ENCODE measurements around the gene GDF10. TPM values are rescaled to one million over a fixed set of nuclear protein-coding genes. Genes with fewer than 3 reads are reported as not detected.
A peak's percentile ranks its signal among the peaks of the same experiment; 100 is the strongest.

Gene GDF10, protein sequence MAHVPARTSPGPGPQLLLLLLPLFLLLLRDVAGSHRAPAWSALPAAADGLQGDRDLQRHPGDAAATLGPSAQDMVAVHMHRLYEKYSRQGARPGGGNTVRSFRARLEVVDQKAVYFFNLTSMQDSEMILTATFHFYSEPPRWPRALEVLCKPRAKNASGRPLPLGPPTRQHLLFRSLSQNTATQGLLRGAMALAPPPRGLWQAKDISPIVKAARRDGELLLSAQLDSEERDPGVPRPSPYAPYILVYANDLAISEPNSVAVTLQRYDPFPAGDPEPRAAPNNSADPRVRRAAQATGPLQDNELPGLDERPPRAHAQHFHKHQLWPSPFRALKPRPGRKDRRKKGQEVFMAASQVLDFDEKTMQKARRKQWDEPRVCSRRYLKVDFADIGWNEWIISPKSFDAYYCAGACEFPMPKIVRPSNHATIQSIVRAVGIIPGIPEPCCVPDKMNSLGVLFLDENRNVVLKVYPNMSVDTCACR
- not detected for total RNA-seq

DNA sequence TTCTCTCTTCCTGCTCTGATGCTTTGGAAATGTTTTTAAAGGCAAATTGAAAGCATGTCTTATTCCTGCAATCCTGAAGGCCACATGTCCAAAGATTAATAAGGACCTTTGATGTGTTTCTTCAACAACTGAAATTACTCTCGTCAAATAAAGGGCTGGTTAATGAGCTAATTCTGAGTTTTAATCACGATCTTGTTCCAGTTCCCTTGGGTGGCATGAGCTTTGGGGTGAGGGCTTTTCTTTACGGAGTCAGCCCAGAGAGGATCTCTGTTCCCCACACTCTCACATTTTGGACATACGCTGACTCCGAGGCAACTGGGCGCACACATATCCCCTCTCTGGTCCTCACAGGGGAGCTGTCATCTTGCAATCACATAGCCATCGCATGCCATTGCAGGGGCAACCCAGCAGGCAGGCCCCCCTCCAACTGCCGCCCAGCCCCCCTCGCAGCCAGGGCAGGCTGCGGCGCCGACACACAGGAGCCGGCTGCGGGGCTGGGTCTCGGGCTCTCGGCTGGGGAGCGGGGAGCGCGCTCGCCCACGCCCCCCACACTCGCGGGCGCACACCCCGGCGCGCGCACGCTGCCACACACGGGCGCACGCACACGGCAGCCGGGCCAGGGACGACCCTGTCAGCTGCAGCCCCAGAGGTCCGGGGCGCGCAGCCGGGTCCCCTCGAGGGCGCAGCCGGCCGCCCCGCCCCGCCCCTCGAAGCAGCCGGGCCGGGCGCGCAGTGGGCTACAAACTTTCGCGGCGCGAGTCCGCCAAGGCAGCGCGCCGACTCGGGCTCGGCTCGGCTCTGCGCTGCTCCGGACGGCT, at the start of gene GDF10:
TSS of gene GDF10 (plus strand) at position 587 of the 818 bp plus-strand sequence. CDS start 455 bp downstream, outside the sequence.
- Mint-ChIP-seq H3K27ac (no peak within 1 kb of the TSS), H3K4me3 (no peak within 1 kb of the TSS), H3K9me3 (no peaks in the 10 kb centered on the region), H3K27me3 (peaks cover 24% of the 10 kb centered on the region), H3K36me3 (ENCODE audit: low read depth) (no peaks in the 10 kb centered on the region), H3K4me1 (peaks cover 2% of the 10 kb centered on the region)
- DNase-seq, result no peak
- POLR2A ChIA-PET, result no interaction called here
- CTCF ChIA-PET, result no interaction called here

DNA sequence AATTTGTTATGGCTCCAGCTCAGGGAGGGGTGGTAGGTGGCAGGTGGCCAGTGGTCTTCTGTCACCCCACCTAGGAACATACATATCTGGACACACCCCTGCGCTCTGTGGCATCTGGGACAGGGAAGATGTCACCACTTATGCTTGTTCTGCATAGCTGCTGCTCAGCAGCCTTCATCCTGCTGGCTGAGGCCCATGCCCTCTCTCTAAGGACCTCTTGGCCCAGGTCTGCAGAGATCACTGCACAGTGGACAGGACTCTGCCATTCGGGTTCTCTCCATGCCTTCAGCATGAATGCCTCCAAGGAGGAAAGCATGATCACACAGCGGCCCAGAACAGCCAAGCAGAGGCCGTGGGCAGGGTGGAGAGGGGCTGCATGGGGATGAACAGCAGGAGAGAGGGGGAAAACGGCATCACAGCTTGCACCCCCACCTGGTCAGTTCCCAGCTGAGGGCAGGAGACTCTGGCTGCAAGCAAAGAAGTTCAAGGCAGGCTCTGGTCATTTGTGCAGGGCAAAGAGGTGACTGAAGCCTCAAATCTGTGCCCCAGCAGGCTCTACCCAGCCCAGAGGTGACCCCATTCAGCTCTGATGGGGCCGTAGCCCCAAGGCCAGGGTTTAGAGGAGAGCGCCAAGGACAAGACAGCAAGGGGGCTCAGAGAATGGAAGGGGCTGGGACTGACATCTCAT, 47.8 kb upstream of the GDF10 start:
- ChIA-PET POLR2A (no interaction called here), CTCF (no interaction called here)
- peaks cover 7% of the 10 kb centered on the region for H3K4me1 Mint-ChIP-seq
- H3K4me3 Mint-ChIP-seq, result no peak overlapping the region
- H3K36me3 Mint-ChIP-seq (ENCODE audit: low read depth), result no peaks in the 10 kb centered on the region
- no peak overlapping the region for H3K27ac Mint-ChIP-seq
- H3K27me3 Mint-ChIP-seq, result no peaks in the 10 kb centered on the region
- DNase-seq, result peak; percentile 4
- H3K9me3 Mint-ChIP-seq, result no peaks in the 10 kb centered on the region

DNA sequence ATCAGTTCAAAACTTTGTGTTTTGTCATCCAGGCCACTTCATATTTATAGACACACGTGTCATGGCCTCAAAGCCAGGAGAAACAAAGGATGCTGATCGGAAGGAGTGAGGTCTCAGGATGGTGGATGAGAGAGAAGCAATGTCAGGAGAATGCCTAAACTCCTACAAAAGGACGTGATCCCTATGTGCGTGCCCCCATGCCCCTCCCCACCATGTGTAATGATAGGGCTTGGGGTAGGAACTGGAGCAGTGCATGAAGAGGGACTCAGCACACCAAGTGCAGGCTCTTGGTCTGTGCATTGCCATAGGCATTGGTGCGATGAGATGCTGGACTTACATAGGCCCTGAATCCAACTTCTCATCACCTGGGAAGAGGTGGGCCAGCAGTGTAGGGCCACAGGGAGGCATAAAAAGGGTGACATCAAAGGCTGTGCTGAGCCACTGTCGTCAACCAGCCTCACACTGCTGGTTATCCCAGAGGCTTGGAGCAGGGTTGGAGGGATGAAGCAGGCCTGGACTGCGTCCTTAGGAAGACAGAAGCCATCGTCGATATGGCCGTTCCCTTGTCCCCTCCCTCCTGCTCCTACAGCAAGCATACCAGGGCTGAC, 46.9 kb upstream of the GDF10 start:
- no peak for DNase-seq
- Mint-ChIP-seq H3K4me1 (peaks cover 16% of the 10 kb centered on the region), H3K27me3 (no peaks in the 10 kb centered on the region), H3K36me3 (ENCODE audit: low read depth) (no peaks in the 10 kb centered on the region), H3K9me3 (no peaks in the 10 kb centered on the region), H3K27ac (no peak overlapping the region), H3K4me3 (no peak overlapping the region)
- POLR2A ChIA-PET, result no interaction called here
- CTCF ChIA-PET, result no interaction called here

DNA sequence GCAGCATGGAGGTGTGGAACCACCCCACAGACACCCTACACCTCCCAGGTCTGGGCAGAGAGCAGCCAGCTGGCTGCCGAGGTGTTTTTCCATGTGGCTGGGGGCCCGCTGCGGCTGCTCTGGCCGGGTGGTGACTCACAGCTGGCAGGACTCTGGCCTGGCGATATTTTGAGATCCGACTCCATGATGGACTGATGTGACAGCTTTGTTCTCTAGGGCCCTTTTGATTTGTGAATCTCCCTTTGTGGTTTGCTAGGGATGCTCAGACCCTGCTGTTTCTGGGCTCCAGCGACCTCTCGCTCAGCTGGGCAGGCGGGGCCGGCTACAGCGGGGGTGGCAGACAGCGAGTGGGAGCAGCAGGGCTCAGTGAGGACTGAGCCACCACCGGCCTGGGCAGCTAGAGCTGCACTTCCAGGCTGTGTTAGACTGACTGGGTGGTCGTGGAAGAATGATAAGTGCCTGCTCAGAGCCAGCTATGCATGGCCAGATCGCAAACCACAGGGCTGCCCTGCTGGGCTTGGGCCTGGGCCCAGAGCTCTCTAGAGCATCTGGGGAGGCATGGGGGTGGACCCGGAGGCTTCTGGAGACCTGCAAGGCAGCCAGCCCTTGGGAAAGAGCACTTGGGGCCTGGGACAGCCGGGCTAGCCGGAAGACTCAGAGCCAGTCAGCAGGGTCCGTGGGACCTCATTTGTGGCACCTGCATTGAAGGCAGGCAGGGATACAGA, 46.2 kb upstream of the GDF10 start:
- POLR2A ChIA-PET, result no interaction called here
- no peak overlapping the region for H3K4me3 Mint-ChIP-seq
- H3K27me3 Mint-ChIP-seq, result no peaks in the 10 kb centered on the region
- H3K27ac Mint-ChIP-seq, result no peak overlapping the region
- peaks cover 16% of the 10 kb centered on the region for H3K4me1 Mint-ChIP-seq
- CTCF ChIA-PET, result no interaction called here
- no peaks in the 10 kb centered on the region for H3K9me3 Mint-ChIP-seq
- DNase-seq, result no peak
- no peaks in the 10 kb centered on the region for H3K36me3 Mint-ChIP-seq (ENCODE audit: low read depth)

DNA sequence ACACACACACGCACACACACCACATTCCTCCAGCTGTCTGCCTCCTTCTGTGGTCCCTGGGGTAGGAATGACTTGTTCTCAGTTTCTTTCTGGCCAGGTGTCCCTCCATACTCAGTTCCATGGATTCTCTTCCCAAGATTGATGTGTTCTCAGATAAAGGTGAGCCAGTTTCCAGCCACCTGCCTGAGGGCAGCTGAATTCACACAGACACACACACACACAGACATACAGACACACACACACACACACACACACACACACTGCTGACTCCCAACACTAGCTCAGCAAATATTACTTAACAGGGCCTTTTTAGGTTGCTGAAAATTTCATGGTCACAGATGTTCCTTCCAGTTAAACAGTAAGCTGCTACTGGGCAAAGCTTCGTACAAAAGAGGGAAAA, 45.4 kb upstream of the GDF10 start:
- Mint-ChIP-seq H3K27ac (no peak overlapping the region), H3K4me3 (no peak overlapping the region), H3K27me3 (no peaks in the 10 kb centered on the region), H3K36me3 (ENCODE audit: low read depth) (no peaks in the 10 kb centered on the region), H3K9me3 (no peaks in the 10 kb centered on the region), H3K4me1 (peaks cover 19% of the 10 kb centered on the region)
- ChIA-PET CTCF (no interaction called here), POLR2A (interaction anchor here (0.8 to 1.5 kb wide), 2 partner anchors 9 to 123 kb away, joined by 3 to 4 read pairs; no protein-coding TSS in a partner anchor)
- no peak for DNase-seq

DNA sequence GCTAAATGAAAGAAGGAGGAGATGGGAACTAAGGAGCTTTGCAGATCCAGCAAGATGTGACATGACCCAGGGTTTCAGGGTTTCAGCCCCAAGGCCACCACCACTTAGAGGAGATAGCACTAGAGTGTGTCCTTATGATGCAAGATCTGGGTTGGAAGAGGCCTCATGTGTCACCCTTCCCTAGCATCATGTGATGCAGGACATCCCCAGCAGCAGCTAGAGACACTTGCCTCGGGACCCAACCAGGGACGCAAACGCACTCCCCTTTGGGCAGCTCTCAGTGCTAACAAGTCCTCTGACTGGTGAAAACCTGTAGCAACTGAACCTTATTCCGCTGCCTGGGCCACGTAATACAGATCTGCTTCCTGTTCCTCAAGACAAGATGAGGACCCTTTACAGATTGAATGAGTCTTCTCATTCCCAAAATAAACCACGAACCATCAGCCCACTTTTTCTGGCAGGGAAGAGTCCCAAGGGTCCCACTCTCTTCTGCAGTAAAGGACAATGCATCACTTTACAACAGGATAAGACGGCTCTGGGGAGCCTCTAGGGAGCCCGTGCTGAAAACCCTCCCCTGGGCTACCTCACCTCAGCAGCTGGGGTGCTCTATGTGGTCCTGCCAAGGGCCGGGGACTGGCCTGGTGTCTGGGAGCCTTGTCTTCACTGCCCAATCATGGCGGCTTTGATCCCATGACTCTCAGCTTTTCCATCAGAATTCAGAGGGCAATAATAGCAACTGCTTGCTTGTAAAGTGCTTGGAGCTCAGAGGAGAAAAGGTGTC, 44.8 kb upstream of the GDF10 start:
- H3K27me3 Mint-ChIP-seq, result no peaks in the 10 kb centered on the region
- POLR2A ChIA-PET, result interaction anchor here (0.8 to 1.5 kb wide), 3 partner anchors 10 to 123 kb away, joined by 3 to 4 read pairs (median 3); no protein-coding TSS in a partner anchor
- no peak for DNase-seq
- CTCF ChIA-PET, result no interaction called here
- peaks cover 22% of the 10 kb centered on the region for H3K4me1 Mint-ChIP-seq
- no peaks in the 10 kb centered on the region for H3K9me3 Mint-ChIP-seq
- no peak overlapping the region for H3K27ac Mint-ChIP-seq
- no peak overlapping the region for H3K4me3 Mint-ChIP-seq
- H3K36me3 Mint-ChIP-seq (ENCODE audit: low read depth), result no peaks in the 10 kb centered on the region

DNA sequence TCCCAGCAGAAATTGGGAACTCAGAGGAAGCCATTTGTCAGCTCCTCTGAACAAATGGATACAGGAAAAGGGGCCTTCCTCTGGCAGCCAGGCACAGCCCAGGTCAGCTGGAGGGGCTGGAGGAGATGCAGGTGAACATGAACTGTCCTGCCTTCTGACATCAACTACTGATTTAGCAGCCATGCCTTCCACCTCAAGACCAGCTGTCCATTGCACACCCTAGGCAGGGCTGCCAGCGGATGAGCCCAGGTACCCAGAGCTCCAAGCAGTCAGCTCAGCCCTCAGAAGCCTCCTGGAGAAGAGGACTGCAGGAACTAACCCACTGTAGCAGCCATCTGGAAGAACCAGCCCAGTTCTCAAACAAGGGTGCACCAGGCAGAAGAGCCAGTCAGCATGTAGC, 44.1 kb upstream of the GDF10 start:
- H3K4me1 Mint-ChIP-seq, result peaks cover 29% of the 10 kb centered on the region
- POLR2A ChIA-PET, result interaction anchor here (1.5 kb wide), 2 partner anchors 11 to 13 kb away, joined by 3 to 4 read pairs; no protein-coding TSS in a partner anchor
- no peak for DNase-seq

DNA sequence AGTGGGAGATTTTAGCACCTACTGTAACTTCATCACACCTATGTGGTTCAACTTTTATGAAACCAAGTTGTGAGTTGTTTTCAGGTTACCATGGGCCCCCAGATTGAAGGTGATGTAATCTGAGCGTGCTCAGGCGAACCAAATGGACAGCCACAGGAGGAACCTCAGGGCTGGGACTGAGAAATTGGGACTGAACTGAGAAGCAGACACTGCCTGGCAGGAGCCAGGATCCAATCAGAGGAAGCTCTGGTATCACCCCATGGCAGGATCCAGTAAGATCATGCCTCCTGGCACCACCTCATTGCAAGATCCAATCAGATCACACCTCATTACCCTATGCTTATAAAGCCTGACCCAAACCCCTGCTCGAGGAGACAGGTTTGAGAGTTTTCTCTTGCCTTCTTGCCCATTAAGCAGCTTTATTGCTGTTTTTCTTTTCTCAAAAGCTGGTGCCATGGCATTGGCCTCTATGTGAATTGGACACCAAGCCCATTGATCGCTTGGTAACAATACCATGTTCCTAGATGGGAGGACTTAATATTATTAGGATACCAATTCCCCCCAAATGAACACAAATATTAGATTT, 43.2 kb upstream of the GDF10 start:
- no peak for DNase-seq
- Mint-ChIP-seq H3K27ac (no peak overlapping the region), H3K4me3 (no peak overlapping the region), H3K9me3 (no peaks in the 10 kb centered on the region), H3K36me3 (ENCODE audit: low read depth) (no peaks in the 10 kb centered on the region), H3K4me1 (peaks cover 39% of the 10 kb centered on the region), H3K27me3 (no peaks in the 10 kb centered on the region)
- ChIA-PET CTCF (no interaction called here), POLR2A (no interaction called here)

More for the DNA sequence above, 44.1 kb upstream of the GDF10 start:
- Mint-ChIP-seq H3K27ac (no peak overlapping the region), H3K36me3 (ENCODE audit: low read depth) (no peaks in the 10 kb centered on the region), H3K27me3 (no peaks in the 10 kb centered on the region), H3K9me3 (no peaks in the 10 kb centered on the region), H3K4me3 (no peak overlapping the region)
- CTCF ChIA-PET, result no interaction called here

DNA sequence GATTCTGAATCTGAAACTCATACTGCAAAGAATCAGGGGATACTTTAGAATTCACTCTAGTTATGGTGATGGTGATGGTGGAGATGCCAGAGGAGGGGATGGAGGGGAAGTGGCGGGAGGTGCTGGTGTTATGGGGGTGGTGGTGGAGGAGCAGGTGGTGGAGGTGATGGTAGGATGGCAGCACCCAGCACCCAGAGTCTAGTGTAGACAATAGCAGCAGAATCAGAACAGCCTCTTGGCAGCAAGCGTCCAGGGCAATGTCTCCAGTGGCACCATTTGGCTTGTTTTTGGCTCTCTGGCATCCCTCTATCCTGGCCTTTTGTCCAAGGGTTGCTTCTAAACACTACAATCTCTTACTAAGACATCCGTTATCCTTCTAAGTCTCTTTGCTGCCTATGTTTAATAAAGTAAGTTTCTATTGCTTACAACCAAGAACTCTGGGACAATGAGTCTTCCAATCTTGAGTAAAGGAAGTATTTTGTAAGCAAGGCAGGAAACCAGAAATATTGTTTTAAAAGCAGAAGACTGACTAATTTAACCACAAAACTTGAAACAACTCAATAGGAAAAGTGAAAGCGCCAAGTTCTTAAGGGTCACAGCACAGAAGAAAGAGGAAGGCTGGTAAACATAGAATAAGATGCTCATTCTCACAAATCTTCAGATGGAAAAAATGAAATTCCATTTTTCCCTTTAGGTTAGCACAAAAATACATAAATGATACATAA, 42.4 kb upstream of the GDF10 start:
- H3K4me1 Mint-ChIP-seq, result peaks cover 39% of the 10 kb centered on the region

DNA sequence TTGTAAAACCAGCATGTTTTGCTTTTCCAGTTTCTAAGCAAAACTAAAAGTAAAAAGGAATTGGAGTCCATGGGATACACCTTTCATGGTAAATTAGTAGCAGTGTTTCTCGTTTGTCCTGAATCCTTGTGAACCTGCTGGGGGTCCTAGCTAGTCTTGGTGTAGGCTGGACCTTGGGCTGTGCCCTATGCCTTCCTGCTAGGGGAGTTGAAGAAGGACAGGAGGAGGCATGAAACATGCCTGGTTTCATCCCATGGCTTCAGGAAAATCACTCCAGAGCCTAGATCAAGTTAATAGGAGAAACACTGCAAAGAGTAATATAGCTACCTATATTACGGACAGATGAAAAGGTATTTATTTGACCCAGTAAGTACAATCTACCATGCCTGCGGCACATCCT, 41.1 kb upstream of the GDF10 start:
- Mint-ChIP-seq H3K27ac (no peak overlapping the region), H3K4me1 (peaks cover 40% of the 10 kb centered on the region), H3K27me3 (no peaks in the 10 kb centered on the region), H3K9me3 (no peaks in the 10 kb centered on the region), H3K36me3 (ENCODE audit: low read depth) (peaks cover 2% of the 10 kb centered on the region), H3K4me3 (no peak overlapping the region)
- ChIA-PET POLR2A (no interaction called here), CTCF (no interaction called here)
- no peak for DNase-seq

More for the DNA sequence above, 42.4 kb upstream of the GDF10 start:
- no peaks in the 10 kb centered on the region for H3K36me3 Mint-ChIP-seq (ENCODE audit: low read depth)
- H3K9me3 Mint-ChIP-seq, result no peaks in the 10 kb centered on the region
- H3K4me3 Mint-ChIP-seq, result no peak overlapping the region
- POLR2A ChIA-PET, result no interaction called here
- H3K27ac Mint-ChIP-seq, result peak overlapping the region; percentile 70
- no peaks in the 10 kb centered on the region for H3K27me3 Mint-ChIP-seq
- CTCF ChIA-PET, result no interaction called here
- no peak for DNase-seq

DNA sequence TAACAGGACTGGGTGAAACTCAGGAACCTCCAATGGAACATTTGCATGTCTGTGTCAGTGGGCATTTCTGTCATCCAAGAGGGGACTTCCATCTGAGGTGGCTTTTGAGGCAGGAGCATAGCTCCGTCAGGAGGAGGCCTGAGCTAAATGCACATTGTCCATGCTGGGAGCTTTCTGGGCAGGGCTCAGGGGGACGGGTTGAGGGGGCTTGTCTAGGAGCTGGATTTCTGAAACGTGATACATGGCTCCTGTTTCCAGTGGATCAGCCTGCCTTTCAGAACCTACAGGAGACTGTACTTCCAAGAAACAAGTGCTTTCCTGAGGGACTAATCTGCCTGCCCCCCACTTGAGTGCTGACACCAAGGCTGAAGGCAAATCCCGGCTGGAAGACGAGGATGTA, 40.5 kb upstream of the GDF10 start:
- Mint-ChIP-seq H3K4me3 (no peak overlapping the region), H3K9me3 (no peaks in the 10 kb centered on the region), H3K27ac (no peak overlapping the region), H3K4me1 (peaks cover 42% of the 10 kb centered on the region), H3K36me3 (ENCODE audit: low read depth) (peaks cover 2% of the 10 kb centered on the region), H3K27me3 (no peaks in the 10 kb centered on the region)
- ChIA-PET CTCF (no interaction called here), POLR2A (interaction anchor here (1.9 kb wide), 1 partner anchor 52 kb away, joined by 5 read pairs; no protein-coding TSS in a partner anchor)
- peak; percentile 6 for DNase-seq
